NCI-H2171 treated with DMSO at 0.1 percent for 48 hours (cell line): ENCODE data around the gene SNX24.
A peak's percentile ranks its signal among the peaks of the same experiment; 100 is the strongest.
"Not testable (repeated sequence)": the region's sequence is repeated elsewhere in the genome, so short reads cannot be mapped to it uniquely, and the experiment has no call there.

Experiments used
- DNase-seq: peaks from one replicate; lab custom pipeline; 2025; lab: John Stamatoyannopoulos, UW

SNX24 gene

DNA sequence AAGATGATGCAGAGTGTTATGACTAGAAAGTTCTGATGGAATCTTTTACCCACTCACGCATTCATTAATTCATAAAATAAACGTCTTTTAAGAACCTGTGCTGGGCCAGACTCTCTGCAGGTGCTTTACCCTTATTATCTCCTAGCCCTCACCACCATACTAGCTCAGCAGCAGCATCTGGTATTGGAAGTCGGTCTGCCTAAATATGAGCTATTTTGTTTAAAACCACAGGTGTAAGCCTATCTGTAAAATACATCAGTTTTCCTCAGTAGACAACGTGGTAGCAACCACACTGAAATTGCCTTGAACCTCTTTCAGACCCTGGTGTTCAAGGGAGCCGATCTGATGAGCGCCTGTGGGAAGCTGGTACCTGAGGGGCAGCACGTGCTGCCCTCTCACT lies 121.7 kb downstream of the SNX24 start:
- no peak for DNase-seq

DNA sequence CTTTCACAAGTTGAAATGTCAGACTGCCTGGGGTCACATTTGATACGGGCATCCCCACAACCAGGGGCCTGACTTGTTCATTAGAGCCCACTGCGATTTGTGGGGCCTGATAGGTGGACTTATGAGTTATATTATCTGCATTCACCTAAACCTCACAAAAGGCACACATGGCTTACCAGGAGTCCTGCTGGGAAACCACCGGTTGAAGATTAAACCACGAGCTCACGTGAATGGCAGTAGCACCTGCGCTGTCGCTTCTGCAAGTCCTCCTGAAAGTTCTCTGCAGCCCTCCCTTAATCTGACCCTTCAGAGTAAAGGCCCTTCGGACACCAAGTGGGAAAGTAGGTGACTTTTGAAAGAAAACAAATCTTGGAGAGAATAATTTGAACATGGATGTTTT lies 122.2 kb downstream of the SNX24 start:
- DNase-seq, result no peak

DNA sequence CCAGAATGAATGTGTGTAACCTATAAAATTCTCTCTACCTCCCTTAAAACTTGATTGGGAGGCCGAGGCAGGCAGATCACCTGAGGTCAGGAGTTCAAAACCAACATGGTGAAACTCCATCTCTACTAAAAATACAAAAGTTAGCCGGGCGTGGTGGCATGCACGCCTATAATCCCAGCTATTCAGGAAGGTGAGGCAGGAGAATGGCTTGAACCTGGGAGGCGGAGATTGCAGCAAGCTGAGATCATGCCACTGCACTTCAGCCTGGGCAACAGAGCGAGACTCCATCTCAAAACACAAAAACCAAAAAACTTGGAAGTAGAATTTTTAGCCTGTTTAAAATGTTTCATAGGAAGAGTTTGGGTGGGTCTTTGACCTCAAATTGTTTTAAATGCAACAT lies 122.6 kb downstream of the SNX24 start:
- not testable (repeated sequence) for DNase-seq

DNA sequence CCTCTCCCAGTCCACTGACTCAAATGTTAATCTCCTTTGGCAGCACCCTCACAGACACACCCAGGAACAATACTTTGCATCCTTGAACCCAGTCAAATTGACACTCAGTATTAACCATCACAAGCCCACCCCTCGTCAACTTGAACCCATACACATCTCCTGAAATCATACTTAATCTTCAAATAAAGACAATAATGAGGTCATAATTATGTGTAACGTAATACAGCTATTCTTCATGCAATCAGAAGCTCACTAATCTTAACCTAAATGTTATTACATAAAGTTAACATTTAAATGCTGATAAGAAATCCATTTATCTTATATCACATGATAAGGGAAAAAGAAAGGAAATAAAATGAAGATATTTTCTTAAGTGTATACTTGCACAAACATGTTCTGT lies 125.9 kb downstream of the SNX24 start:
- DNase-seq, result no peak

DNA sequence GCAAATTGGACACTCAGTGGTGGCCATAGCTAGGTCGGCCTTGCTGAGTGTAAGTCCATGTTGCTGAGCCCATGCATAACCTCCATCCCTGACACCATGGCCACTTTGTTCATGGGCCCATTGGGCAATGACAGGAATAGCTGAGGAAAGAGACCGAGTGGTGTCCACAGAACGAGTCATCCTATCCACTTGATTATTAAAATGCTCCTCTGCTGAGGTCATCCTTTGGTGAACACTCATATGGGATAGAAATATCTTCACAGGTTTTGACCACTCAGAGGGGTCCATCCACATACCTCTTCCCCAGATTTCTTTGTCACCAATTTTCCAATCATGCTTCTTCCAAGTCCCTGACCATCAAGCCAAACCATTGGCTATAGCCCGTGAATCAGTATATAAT lies 127.5 kb downstream of the SNX24 start:
- DNase-seq, result no peak

DNA sequence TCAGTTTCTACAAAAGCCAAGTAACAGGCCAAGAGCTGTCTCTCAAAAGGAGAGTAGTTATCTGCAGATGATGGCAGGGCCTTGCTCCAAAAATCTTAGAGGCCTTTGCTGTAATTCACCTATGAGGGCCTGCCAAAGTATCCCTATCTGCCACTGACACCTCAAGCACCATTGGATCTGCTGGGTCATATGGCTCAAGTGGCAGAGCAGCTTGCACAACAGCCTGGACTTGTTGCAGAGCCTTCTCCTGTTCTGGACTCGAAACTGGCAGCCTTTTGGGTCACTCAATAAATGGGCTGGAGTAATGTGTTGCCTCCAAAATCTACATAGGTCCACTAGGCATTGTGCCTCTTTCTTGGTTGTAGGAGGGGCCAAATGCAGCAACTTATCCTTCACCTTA lies 128.3 kb downstream of the SNX24 start:
- DNase-seq, result not testable (repeated sequence)

GRCh38 chr5:122974251-122974650 lies 128.8 kb downstream of the SNX24 start:
- not testable (repeated sequence) for DNase-seq

DNA sequence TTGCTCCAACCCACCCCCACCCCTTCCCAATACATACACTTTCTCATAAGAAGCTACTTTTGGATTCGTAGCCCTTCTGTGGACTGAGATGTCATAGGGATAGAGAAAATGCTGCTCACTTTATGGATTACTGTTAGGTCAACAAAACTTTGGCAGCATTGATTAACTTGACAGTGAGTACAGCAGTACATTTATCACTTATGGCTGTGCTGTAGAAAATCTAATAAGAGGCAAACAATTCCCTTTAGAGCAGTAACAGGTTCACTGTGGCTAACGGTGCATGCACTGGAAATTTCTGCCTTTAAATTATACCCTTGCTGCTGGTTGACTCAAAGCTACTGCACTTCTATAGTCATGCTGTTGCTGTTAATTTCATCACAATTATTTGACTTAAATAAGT lies 131.9 kb downstream of the SNX24 start:
- DNase-seq, result no peak

- DNase-seq, result no peak
These were observed 132.7 kb downstream of the SNX24 start for GRCh38 chr5:122978068-122978467.

GRCh38 chr5:122978644-122979297 lies 133.4 kb downstream of the SNX24 start:
- DNase-seq, result peak; percentile 2

- no peak for DNase-seq
These were observed 136.4 kb downstream of the SNX24 start for GRCh38 chr5:122981846-122982245.

- no peak for DNase-seq
These were observed 137.0 kb downstream of the SNX24 start for GRCh38 chr5:122982376-122982775.

DNA sequence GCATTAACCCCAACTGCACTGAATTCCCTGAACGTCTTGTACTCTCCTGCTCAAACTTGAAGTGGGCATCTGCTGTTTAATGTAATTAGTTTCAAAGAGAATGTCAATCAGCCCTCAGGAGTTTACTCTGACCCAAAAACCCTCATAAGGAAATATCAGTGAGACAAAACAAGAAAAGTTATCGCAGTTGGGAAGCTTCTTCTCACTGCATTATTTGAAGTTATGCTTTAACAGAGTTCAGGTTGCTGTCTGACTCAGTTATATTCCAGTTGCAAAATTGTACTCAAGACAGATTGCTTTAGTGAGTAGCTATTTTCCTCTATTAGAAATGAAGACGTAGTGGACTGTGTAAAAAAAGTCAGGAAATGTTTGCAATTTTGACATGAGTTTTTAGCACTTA lies 139.0 kb downstream of the SNX24 start:
- peak; percentile 2 for DNase-seq

GRCh38 chr5:122985006-122985700 lies 139.7 kb downstream of the SNX24 start:
- no peak for DNase-seq

DNA sequence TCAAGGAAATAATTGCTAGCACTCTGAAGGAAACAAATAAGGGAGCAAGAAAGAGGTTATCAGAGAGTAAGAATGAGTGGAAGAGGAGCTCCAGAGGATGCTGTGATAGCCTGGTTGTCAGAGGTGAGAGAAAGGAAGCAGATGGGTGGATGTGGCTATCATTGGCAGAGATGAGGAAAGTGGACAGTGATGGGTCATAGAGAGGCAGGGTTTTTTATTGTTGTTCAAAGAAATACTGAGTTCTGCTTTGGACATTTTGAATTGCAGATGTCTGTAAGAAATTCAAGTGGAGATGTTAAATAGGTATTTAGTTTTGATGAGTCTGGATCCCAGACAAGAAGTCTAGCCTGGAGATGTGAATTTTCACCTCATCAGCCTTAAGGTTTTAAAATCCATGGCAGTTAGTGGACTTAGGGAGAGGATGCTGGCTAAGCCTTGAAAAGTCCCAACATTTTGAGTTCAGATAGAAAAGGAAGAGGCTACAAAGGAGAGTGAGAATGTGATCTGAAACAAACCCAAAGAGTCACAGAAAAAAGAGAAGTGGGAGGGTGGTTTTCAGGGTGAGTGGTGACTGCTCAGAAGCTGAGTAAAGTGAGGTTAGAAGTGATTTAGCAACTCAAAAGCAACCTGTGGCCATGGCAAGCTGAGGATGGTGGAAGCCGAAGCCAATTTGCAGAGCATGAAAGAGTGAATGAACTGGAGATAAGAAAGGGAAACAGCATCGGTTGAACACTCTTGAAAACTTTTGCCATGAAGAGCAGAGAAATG lies 140.7 kb downstream of the SNX24 start:
- DNase-seq, result no peak

DNA sequence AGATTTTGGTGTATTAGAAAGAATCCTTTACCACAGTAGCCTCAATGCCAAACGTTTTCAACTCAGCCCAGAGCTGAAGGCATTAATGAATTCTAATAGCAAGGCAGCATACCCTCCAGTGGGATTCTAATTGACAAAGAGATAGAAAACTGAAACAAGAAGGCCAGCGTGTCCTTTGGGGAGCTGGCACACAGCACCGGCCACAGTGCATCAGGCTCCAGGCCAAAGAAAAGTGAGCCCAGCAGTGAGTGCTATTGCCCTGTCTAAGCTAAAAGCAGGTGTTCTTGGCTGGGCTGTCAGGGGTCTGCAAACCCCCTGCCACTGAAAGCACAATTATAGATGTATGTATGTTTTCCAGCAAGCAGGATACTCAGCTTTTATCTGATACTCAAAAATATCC lies 150.7 kb downstream of the SNX24 start:
- DNase-seq, result no peak

DNA sequence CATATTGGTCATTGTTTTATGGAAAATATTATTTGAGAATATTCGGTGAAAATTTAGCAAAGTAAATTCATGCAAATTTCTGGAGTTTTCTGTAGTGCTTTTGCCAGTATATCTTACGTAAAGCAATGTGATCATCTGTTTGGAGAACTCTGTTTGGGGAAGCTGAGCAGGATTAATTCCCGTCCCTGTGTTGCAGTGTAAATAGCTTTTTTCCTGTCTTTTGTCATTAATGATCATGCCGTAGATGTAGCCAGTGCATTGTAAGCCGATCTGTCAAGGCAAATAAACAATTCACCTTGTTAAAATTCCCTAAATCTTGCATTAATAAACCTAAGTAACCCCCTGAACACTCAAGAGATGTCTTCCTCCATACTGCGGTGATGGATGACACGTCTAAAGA lies 151.9 kb downstream of the SNX24 start:
- DNase-seq, result peak; percentile 5

DNA sequence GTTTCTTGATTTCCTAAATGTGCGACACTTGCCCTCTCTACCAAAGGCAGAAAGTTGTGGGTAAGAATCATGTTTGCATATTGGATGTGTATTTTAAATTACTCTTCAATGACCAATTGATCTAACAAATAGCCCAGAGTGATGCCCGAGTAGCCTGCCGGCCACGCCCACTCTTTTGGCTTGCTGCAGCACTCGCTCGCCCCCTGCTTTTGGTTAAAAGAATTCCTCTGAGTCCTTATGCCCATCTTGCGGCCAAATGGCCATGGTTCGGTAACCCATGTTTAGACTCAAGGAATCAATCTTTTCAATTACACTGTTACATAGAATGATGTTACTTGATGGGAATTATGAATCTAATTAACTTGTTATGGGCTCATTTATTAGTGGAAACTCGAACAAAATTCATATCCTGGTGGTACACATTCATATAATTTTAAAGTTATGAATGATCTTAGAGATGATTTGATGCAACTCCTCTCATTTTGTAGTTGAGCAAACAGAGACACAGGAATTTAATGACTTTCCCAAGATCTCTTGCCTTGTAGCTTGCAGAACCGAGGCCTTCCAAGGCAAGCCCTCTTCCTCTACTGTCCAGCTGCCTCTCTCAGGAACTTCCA lies 154.6 kb downstream of the SNX24 start:
- no peak for DNase-seq

- DNase-seq, result peak; percentile 90
These were observed 155.3 kb downstream of the SNX24 start for GRCh38 chr5:123000731-123001130.

- DNase-seq, result peak; percentile 81
These were observed 156.4 kb downstream of the SNX24 start for GRCh38 chr5:123001808-123002207.

GRCh38 chr5:123007182-123007581 lies 161.8 kb downstream of the SNX24 start:
- DNase-seq, result no peak

DNA sequence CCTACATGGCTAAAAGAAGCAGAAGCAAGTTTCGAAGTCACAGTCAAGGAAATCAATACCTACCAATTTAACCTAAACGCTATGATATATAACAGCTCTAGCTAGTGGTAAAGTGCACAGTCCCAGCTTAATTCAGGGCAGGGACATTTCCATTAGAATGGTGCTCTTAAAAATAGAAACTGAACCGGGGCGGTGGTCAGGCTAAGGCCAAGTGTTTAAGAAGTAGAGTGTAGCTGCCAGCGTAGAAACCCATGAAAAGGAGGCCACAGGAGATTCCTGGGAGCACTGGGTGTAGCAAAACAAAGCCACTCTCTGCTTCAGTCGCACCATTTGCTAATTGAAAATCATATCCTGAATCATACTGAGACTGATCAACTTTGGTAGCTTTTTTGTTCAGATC lies 162.3 kb downstream of the SNX24 start:
- DNase-seq, result no peak

DNA sequence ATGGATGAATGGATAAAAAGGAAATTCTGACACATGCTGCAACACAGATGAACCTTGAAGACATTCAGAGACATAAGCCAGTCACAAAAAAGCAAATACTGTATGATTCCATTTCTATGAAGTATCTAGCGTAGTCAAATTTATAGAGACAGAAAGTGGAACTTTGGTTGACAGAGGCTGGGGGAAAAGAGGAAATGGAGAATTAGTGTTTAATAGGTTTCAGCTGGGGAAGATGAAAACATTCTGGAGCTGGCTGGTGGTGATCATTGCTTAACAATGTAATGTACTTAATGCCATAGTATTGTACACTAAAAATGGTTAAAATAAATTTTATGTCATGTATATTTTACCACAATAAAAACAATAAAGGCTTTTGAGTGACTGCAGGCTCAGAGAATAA lies 166.9 kb downstream of the SNX24 start:
- DNase-seq, result no peak
